Measurements from ENCODE around the gene APEH.
A peak's percentile ranks its signal among the peaks of the same experiment; 100 is the strongest.
"Not testable (repeated sequence)": the region's sequence is repeated elsewhere in the genome, so short reads cannot be mapped to it uniquely, and the experiment has no call there.

Gene APEH

DNA sequence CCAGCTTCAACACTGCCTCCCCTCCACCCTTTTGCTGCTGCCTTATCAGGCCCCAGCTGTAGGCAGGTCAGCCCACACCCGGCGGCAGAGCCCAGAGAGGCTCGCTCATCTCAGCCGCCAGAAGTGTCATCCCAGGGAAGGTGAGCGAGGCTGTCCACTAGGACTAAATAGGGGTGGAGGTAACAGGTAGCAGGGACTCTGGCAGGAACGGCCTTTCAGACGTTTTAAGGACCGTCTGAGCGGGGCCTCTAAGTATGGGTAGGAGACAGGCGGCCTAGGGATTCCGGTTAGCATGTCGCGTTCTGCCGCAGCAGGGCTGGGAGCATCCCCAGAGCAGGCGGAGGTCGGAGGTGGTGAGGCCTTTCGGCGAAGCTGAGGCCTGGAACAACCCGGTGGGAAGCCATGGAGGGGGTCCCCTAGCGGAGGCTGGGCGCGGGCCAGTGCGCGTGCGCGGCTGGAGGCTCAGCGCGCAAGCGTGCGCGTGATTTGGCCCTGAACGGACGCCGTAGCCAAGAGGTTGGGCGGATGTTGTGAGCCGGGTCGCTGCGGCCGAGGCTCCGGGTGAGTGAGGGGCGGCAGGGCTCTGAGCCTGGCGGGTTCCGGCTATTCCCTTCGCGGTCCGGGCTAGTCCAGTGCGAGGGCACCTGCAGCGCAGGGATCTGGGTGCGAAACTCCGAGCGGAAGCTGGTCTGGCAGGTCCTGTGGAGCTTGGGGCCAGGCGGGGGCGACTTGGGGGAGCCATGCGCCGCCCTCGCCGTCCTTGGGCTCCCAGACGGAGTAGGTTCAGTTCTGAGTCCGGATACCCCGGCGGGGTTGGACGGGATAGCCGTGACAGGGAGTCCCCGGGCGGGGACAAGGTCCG lies 15.1 kb downstream of the APEH start, which contains the start of the genes MST1 and RNF123:
TSS of gene MST1 (minus strand) at position 429 of the 862 bp plus-strand sequence. CDS start 783 bp downstream, outside the sequence.
TSS of gene RNF123 (plus strand) at position 512 of the 862 bp plus-strand sequence. CDS start 1,609 bp downstream, outside the sequence.
- TF ChIP-seq, protein P1, sequence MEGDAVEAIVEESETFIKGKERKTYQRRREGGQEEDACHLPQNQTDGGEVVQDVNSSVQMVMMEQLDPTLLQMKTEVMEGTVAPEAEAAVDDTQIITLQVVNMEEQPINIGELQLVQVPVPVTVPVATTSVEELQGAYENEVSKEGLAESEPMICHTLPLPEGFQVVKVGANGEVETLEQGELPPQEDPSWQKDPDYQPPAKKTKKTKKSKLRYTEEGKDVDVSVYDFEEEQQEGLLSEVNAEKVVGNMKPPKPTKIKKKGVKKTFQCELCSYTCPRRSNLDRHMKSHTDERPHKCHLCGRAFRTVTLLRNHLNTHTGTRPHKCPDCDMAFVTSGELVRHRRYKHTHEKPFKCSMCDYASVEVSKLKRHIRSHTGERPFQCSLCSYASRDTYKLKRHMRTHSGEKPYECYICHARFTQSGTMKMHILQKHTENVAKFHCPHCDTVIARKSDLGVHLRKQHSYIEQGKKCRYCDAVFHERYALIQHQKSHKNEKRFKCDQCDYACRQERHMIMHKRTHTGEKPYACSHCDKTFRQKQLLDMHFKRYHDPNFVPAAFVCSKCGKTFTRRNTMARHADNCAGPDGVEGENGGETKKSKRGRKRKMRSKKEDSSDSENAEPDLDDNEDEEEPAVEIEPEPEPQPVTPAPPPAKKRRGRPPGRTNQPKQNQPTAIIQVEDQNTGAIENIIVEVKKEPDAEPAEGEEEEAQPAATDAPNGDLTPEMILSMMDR (IDR thresholded peaks at IDR 0.05; ENCODE audit: low read depth, low read length): peak; percentile 19; the same call in 1 of the 2 replicates
- no peaks in the 10 kb centered on the region for H3K36me3 ChIP-seq
- no peaks in the 10 kb centered on the region for H3K9me3 ChIP-seq
- DNase-seq: peak; percentile 91
- H3K27me3 ChIP-seq: no peaks in the 10 kb centered on the region
- H3K4me1 ChIP-seq: no peaks in the 10 kb centered on the region
- H3K4me3 ChIP-seq (ENCODE audit: low read depth, low read length): peak within 1 kb of the TSS; percentile 80

DNA sequence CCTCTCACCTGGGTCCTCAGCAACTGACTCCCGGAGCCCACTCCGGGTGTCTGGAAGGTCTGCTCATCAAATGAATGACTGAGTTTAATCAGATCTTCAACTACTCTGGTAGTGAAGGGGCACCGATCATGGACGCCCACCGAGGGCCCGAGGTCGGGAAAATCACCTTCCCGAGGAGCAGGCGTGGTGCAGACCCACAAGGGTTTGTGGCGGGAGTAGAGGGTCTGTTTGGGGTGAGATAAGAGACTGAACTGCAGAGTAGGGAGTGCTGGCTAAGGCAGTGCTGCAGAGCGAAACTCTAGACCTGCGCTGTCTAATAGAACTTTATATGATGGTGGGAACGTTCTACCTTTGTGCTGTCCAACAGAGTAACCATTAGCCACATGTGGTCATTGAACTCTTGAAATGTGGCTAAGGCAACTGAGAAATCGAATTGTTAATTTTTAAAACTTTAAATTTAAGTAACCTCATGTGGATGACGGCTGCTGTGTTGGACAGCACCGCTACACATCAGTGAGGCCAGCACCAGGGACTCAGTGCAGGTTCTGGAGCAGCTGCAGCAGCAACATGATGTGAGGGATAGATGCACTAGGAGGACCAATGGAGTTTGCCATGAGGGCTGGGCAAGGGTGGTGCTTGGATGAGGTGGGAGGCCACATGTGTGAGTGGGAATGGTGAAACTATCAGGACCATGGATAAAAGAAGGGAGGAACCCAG lies 15.9 kb downstream of the APEH start:
- not testable (repeated sequence) for DNase-seq, H3K9me3 ChIP-seq, H3K27me3 ChIP-seq, H3K36me3 ChIP-seq, H3K4me1 ChIP-seq
- peak overlapping the region; percentile 80 for H3K4me3 ChIP-seq (ENCODE audit: low read depth, low read length)

DNA sequence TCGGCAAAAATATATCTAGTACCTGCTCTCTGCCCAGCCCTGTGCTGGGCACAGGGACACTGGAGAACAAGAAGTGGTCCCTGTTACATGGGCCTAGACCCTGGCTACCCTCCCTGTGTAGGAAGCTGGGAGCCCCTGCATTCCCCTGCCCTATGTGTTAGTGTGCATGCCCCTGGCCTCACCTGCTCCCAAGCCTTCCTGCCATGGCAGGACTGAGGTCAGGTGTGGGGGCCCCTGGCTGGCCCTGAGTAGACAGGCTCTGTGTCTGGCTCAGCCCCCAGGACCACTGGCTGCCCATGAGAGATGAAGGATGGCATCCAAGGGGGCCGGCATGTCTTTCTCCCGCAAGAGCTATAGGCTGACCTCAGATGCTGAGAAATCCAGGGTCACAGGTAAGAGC lies 16.7 kb downstream of the APEH start:
- not testable (repeated sequence) for H3K4me3 ChIP-seq (ENCODE audit: low read depth, low read length); H3K9me3 ChIP-seq; H3K27me3 ChIP-seq; H3K4me1 ChIP-seq; H3K36me3 ChIP-seq; DNase-seq

DNA sequence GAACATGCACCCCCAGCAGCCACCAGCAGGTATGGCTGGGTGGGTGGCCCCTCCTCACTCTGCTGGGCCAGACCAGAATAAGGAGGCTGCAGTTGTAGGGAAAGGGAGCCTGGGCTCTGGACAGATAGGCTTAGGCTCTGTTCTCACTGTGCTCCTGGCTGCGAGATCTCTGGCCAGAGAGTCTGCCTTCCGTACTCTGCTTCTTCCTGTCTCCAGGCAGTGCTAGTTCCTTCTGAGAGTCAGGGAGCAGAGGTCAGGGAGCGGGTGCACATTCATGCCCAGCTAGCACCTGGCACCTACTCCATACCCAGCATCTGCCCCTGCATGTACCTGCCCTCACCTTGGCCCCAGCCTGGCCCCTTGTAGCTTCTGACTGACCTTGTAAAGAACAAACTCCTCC lies 17.3 kb downstream of the APEH start:
- H3K4me1 ChIP-seq; H3K4me3 ChIP-seq (ENCODE audit: low read depth, low read length); DNase-seq; H3K36me3 ChIP-seq; H3K27me3 ChIP-seq; H3K9me3 ChIP-seq: not testable (repeated sequence)

DNA sequence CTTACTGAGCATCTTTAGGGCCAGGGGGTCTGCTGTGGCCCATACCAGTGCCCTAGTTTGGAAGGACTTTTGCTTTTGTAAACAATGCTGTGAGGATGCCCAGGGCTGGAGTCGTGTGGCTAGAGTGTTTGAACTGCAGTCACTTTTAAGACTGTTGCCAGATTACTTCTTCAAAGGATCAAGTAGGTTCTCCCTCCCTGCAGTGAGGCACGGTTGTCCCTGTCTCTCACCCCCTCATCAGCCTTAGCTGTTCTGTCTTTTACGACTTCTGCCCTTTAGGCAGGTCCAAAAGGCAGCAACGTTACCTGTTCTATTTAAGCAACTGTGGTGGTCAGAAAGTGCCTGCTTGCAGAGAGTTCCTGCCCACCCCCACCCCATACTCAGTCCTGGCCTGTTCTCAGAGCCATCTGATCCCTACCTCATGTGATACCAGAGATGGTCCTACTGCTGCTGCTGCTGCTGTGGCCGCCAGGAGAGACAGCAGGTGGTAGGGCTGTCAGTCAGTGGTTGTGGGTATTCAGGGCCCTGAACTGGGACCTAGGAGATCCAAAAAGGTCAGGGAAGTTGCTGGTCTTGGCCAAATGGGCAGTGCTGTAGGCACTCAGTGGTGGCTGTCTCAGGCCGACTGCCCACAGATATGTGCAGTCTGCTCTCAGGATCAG lies 20.4 kb downstream of the APEH start:
- not testable (repeated sequence) for H3K27me3 ChIP-seq; H3K4me1 ChIP-seq; H3K4me3 ChIP-seq (ENCODE audit: low read depth, low read length); DNase-seq; H3K9me3 ChIP-seq; H3K36me3 ChIP-seq

DNA sequence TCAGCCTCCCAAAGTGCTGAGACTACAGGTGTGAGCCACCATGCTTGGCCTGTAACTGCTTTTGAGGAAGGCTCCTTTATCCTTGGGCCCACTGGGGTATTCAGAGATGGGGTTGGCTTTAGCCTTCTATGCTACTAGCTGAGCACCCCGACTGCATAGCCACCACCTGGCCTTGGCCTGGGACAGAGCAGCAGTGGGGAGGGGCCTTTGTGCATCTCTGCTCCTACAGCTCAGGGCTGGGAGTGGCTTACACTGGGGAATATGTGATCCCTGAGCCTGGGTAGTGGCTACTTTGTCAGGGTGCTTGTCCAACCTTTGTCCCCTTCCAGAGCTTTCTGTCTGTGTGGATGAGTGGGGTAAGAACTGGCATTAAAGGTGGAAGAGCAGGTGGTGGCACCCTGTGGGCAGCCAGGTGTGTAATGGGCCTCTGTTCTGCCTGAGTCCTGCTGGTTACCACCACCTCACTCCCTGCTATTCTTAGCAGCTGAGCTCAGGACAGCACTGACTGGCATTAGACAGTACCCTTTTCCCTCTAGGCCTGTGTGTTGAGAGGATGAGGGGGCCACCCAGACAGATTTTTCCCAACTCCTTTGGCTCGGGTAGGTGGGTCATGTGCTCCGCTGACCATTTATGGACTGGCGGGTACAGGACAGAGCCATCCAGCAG lies 21.3 kb downstream of the APEH start:
- not testable (repeated sequence) for H3K36me3 ChIP-seq; H3K4me3 ChIP-seq (ENCODE audit: low read depth, low read length); H3K9me3 ChIP-seq; DNase-seq; H3K4me1 ChIP-seq; H3K27me3 ChIP-seq

DNA sequence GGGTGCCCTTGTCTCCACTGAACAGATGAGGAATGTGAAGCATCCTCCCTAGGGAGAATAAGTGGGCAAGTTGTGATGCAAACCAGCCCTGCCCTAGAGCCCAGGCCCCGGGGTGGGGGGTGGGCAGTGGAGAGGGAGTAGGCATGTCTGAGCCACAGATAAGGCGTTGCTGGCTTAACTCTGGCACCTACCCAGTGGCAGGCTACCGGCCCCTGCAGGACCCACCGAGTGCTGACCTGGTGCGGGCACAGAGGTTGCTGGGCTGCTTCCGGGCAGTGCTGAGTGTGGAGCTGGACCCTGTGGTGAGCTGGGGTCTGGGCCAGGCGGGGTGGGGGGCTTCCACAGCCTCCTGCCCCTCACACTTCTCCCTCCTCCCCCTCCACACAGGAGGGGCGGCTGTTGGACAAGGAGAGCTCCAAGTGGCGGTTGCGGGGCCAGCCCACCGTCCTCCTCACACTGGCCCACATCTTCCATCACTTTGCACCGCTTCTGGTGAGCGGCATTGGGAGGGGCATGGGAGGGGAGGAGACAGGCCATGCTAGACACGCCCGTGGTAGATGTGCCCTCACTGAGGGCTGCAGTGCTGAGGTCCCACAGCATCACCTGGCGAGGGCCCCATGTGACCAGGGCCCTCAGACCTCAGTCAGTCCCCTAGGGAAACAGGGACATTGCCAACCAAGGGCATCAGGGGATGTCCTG lies 25.3 kb downstream of the APEH start:
- H3K36me3 ChIP-seq: no peaks in the 10 kb centered on the region
- no peaks in the 10 kb centered on the region for H3K9me3 ChIP-seq
- H3K4me1 ChIP-seq: no peaks in the 10 kb centered on the region
- no peak for DNase-seq
- H3K27me3 ChIP-seq: no peaks in the 10 kb centered on the region
- no peak overlapping the region for H3K4me3 ChIP-seq (ENCODE audit: low read depth, low read length)
- TF ChIP-seq, protein P1 (IDR thresholded peaks at IDR 0.05; ENCODE audit: low read depth, low read length): no peak

DNA sequence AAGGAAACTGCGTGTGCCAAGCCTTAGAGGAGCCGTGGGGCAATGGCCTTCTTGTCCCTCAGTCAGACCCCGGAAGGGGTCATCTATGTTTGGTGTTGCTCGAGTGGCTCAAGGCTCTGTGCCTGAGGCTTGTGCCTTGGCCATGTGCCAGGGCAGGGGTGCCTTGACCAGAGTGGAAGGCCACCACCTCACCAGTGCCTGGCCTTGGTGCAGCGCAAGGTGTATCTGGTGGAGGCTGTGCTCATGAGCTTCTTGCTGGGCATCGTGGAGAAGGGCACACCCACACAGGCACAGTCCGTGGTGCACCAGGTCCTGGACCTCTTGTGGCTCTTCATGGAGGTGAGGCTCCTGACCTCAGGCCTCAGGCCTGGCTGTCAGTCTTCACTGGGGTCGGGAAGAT lies 25.9 kb downstream of the APEH start:
- H3K27me3 ChIP-seq: no peaks in the 10 kb centered on the region
- H3K36me3 ChIP-seq: no peaks in the 10 kb centered on the region
- H3K4me3 ChIP-seq (ENCODE audit: low read depth, low read length): no peak overlapping the region
- no peaks in the 10 kb centered on the region for H3K4me1 ChIP-seq
- no peaks in the 10 kb centered on the region for H3K9me3 ChIP-seq
- TF ChIP-seq, protein P1 (IDR thresholded peaks at IDR 0.05; ENCODE audit: low read depth, low read length): no peak
- no peak for DNase-seq

All from BE2C (cell line).